GM18870 (cell line): ENCODE results near the gene GIMAP1.

Experiments used
- ATAC-seq: cut with Tn5 transposase; IDR thresholded peaks from one replicate; pipeline ENCODE4 v1.9.1; 2021; ENCODE audit warnings: moderate library complexity; ENCODE audit not compliant: unreplicated experiment

GIMAP1 gene

GRCh38 chr7:150721970-150722373 is 5.6 kb downstream of the GIMAP1 start:
- ATAC-seq = no peak

- no peak for ATAC-seq
These were observed 6.1 kb downstream of the GIMAP1 start for GRCh38 chr7:150722431-150722931.

- no peak for ATAC-seq
These were observed 7.1 kb downstream of the GIMAP1 start for GRCh38 chr7:150723467-150723866.

GRCh38 chr7:150727381-150727780 is 11.0 kb downstream of the GIMAP1 start:
- no peak for ATAC-seq

- no peak for ATAC-seq
These were observed 11.6 kb downstream of the GIMAP1 start for GRCh38 chr7:150728011-150728410.

- ATAC-seq = no peak
These were observed 12.2 kb downstream of the GIMAP1 start for GRCh38 chr7:150728609-150729008.

GRCh38 chr7:150731916-150732315 is 15.5 kb downstream of the GIMAP1 start:
- no peak for ATAC-seq

- no peak for ATAC-seq
These were observed 16.5 kb downstream of the GIMAP1 start for GRCh38 chr7:150732786-150733481.

GRCh38 chr7:150733482-150734095 is 17.2 kb downstream of the GIMAP1 start:
- no peak for ATAC-seq

GRCh38 chr7:150734254-150734653 is 17.8 kb downstream of the GIMAP1 start:
- ATAC-seq = no peak

- no peak for ATAC-seq
These were observed 19.4 kb downstream of the GIMAP1 start for GRCh38 chr7:150735596-150736358.

GRCh38 chr7:150736864-150737263 is 20.5 kb downstream of the GIMAP1 start:
- ATAC-seq = no peak

- ATAC-seq = no peak
These were observed 21.0 kb downstream of the GIMAP1 start, which contains the start of gene GIMAP5 for GRCh38 chr7:150737265-150738055. TSS of gene GIMAP5 (plus strand) at chr7:150737418. CDS start at chr7:150740885, 3,467 bp downstream.

- no peak for ATAC-seq
These were observed 21.7 kb downstream of the GIMAP1 start for GRCh38 chr7:150738092-150738491.

GRCh38 chr7:150738591-150739001 is 22.2 kb downstream of the GIMAP1 start:
- ATAC-seq = no peak

- ATAC-seq = no peak
These were observed 22.6 kb downstream of the GIMAP1 start for GRCh38 chr7:150739033-150739432.

GRCh38 chr7:150740053-150740452 is 23.6 kb downstream of the GIMAP1 start:
- ATAC-seq = no peak

GRCh38 chr7:150742286-150742968 is 26.0 kb downstream of the GIMAP1 start:
- ATAC-seq = no peak

- no peak for ATAC-seq
These were observed 27.7 kb downstream of the GIMAP1 start for GRCh38 chr7:150744041-150744656.

GRCh38 chr7:150745086-150745485 is 28.7 kb downstream of the GIMAP1 start:
- ATAC-seq = no peak
